ENCODE results near the gene COL6A5.

DNA sequence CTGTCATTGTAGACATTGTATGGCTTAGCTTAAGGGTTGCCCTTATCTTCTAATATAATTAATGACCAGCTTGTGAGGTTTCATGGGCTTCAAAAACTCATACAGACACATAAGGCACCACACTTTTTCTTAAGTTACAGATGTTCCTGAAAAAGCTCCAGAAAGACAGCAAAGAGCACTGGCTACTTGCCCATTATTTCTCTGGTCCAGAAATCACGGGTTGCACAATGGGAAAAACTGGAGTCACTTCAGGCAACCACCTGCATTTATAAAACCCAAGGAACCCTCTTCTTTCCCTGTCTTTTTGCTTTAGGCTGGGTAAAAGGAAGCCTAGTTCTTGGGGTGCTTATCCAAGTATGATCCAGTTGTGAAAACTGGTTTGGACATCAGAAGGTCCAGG, 169.2 kb downstream of the COL6A5 start:
- TF ChIP-seq, protein P1, sequence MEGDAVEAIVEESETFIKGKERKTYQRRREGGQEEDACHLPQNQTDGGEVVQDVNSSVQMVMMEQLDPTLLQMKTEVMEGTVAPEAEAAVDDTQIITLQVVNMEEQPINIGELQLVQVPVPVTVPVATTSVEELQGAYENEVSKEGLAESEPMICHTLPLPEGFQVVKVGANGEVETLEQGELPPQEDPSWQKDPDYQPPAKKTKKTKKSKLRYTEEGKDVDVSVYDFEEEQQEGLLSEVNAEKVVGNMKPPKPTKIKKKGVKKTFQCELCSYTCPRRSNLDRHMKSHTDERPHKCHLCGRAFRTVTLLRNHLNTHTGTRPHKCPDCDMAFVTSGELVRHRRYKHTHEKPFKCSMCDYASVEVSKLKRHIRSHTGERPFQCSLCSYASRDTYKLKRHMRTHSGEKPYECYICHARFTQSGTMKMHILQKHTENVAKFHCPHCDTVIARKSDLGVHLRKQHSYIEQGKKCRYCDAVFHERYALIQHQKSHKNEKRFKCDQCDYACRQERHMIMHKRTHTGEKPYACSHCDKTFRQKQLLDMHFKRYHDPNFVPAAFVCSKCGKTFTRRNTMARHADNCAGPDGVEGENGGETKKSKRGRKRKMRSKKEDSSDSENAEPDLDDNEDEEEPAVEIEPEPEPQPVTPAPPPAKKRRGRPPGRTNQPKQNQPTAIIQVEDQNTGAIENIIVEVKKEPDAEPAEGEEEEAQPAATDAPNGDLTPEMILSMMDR (IDR thresholded peaks at IDR 0.05; ENCODE audit: insufficient read depth, low read length, poor library complexity, severe bottlenecking): no peak
- TF ChIP-seq EZH2phosphoT487 (conservative IDR thresholded peaks at IDR 0.05; ENCODE audit: low read length): no peak
